HG03469 (cell line): ENCODE measurements around the gene TMEM62.

Experiments used
- ATAC-seq: cut with Tn5 transposase; IDR thresholded peaks from one replicate; pipeline ENCODE4 v1.9.1; 2021; ENCODE audit warnings: mild to moderate bottlenecking, moderate library complexity, moderate number of reproducible peaks; ENCODE audit not compliant: unreplicated experiment

Gene TMEM62

DNA sequence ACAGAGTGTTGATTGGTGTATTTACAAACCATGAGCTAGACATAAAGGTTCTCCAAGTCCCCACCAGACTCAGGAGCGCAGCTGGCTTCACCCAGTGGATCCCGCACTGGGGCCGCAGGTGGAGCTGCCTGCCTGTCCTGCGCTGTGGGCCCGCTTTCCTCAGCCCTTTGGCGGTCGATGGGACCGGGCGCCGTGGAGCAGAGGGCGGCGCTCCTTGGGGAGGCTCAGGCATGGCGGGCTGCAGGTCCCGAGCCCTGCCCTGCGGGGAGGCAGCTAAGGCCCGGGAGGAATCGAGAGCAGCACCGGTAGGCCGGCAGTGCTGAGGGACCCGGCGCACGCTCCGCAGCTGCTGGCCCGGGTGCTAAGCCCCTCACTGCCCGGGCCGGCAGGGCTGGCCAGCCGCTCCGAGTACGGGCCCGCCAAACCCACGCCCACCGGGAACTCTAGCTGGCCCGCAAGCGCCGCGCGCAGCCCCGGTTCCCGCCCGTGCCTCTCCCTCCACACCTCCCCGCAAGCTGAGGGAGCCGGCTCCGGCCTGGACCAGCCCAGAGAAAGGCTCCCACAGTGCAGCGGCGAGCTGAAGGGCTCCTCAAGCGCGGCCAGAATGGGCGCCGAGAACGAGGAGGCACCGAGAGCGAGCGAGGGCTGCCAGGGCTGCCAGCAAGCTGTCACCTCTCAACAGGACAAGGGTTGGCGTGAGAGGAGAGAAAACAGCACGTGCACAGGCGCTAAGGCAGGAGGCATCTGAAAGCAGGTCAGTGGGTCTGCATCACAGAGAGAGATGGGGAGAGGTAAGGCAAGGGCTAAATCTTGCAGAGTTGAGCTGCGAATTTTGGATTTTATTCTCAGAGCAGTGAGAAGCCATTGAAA lies 93.3 kb downstream of the TMEM62 start:
- ATAC-seq: no peak

DNA sequence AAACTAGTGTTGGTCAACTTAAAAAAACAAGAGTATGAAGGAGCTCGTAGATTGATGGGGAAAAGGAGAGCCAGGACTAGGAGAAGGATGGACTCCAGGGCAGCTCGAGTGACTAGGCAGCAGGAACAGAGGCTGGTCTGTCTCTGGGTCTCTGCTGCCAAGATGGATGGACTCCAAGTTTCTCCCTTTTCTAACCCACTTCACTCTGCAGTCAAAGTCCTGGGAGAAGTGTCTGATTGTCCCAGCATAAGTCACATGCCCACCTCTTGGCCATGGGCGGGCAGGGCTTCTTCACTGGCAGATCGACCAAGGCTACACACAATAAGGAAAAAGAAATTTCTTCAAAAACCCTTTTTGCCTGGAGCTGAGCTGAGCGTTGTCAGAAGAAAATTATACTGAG lies 96.6 kb downstream of the TMEM62 start:
- ATAC-seq: no peak

DNA sequence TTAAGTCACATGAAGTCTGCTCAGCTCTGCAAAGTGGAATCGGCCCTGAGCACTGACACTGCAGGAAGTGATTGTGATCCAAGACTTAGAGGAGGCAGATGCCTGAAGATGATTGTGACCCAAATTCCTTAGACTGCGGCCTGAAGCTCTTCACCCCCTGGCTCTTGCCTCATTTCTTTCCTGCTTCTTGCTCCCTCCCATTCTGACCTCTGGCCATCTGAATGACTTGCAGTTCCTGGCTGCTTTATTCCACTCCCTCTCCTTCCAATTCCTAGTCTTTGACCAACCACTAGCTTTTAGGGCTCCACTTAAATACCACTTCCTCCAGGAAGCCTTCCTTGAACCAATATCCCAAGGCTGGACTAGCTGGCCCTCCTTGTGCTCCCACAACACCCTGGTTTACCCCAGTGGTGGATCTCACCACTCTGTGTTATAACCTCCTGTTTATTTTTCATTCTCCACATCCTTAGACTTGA lies 97.3 kb downstream of the TMEM62 start:
- no peak for ATAC-seq

DNA sequence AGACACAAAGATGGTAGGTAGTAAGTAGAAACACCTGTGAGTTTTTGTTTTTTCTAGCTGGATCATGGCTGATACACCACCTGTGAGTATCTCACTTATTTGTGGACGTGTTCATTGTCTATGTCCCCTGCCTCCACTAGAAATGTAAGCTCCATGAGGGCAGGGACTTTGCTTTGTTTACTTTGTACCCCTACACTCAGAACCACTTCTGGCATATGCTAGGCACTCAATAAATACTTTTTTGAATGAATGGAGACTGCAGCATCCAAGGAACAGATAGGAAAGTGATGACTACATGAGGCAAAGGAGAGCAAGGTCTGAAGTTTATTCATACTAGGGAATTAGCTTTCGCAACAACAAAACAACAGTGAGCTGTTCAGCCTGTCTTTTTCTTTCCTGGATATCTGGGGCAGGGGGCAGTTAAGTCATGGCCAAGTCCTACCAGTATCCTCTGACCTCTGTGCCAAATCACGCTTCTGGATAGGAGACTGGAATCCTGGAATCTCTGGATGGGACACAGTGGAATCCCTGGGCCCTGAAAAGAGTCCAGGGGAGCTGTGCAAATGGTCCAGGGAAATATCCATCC lies 99.0 kb downstream of the TMEM62 start:
- ATAC-seq: no peak
